Mesendoderm (in vitro differentiated cells): ENCODE data around the gene KAT6B.

Experiments
- DNase-seq: peaks from one replicate; pipeline ENCODE4 v3.0.0; 2013
- H2AK5ac ChIP-seq: 2 replicates; pipeline ENCODE4 v1.6.1; 2013; ENCODE audit warnings: low read length, inconsistent platforms
- H2BK120ac ChIP-seq: 2 replicates; pipeline ENCODE4 v1.6.1; 2013; ENCODE audit warnings: low read depth, mild to moderate bottlenecking, low read length, moderate library complexity, mixed read lengths
- H2BK15ac ChIP-seq: replicated peaks from 2 replicates; pipeline ENCODE4 v1.6.1; 2013; ENCODE audit warnings: low read depth, mild to moderate bottlenecking, moderate library complexity
- H2BK5ac ChIP-seq: 2 replicates; pipeline ENCODE4 v1.6.1; 2013; ENCODE audit warnings: low read length, inconsistent platforms
- H3K18ac ChIP-seq: 2 replicates; pipeline ENCODE4 v1.6.1; 2013; ENCODE audit warnings: mild to moderate bottlenecking, low read length, mixed read lengths
- H3K23ac ChIP-seq: one replicate; pipeline ENCODE4 v1.6.1; 2013; ENCODE audit warnings: low read length
- H3K27ac ChIP-seq: 2 replicates; pipeline ENCODE4 v1.5.1; 2013; ENCODE audit warnings: low read depth, mild to moderate bottlenecking, inconsistent platforms, low read length, moderate library complexity
- H3K27me3 ChIP-seq: 2 replicates; pipeline ENCODE4 v1.6.1; 2013; ENCODE audit warnings: low read length, control low read depth, mild to moderate bottlenecking, inconsistent platforms; ENCODE audit not compliant: insufficient read depth, poor library complexity
- H3K36me3 ChIP-seq: 2 replicates; pipeline ENCODE4 v1.6.1; 2013; ENCODE audit warnings: low read length, inconsistent platforms; ENCODE audit not compliant: control insufficient read depth, insufficient read depth
- H3K4ac ChIP-seq: one replicate; pipeline ENCODE4 v1.6.1; 2013; ENCODE audit warnings: low read depth, mild to moderate bottlenecking, low read length, moderate library complexity
- H3K4me1 ChIP-seq: 2 replicates; pipeline ENCODE4 v1.6.1; 2013; ENCODE audit warnings: low read depth, low read length, inconsistent platforms; ENCODE audit not compliant: control insufficient read depth
- H3K4me2 ChIP-seq: 2 replicates; pipeline ENCODE4 v1.6.1; 2013; ENCODE audit warnings: low read length
- H3K4me3 ChIP-seq: 2 replicates; pipeline ENCODE4 v1.5.1; 2013; ENCODE audit warnings: mild to moderate bottlenecking, low read length
- H3K56ac ChIP-seq: one replicate; pipeline ENCODE4 v1.6.1; 2013; ENCODE audit warnings: low read length
- H3K79me1 ChIP-seq: 2 replicates; pipeline ENCODE4 v1.6.1; 2013; ENCODE audit warnings: low read length, inconsistent platforms
- H3K79me2 ChIP-seq: 2 replicates; pipeline ENCODE4 v1.6.1; 2013; ENCODE audit warnings: mild to moderate bottlenecking, low read length; ENCODE audit not compliant: control insufficient read depth, insufficient read depth
- H3K9ac ChIP-seq: 2 replicates; pipeline ENCODE4 v1.6.1; 2013; ENCODE audit warnings: low read length, inconsistent platforms
- H4K5ac ChIP-seq: one replicate; pipeline ENCODE4 v1.6.1; 2013; ENCODE audit warnings: low read length
- H4K8ac ChIP-seq: one replicate; pipeline ENCODE4 v1.6.1; 2013; ENCODE audit warnings: low read depth, mild to moderate bottlenecking, control low read depth, low read length, moderate library complexity
- WGBS: extraction: QIAGEN DNeasy Blood & Tissue Kit; methylation state at CpG from one replicate; pipeline ENCODE4 v1.1.7; 2013; ENCODE audit warnings: low lambda C conversion rate, missing lambda C conversion rate; ENCODE audit not compliant: insufficient coverage; ENCODE audit errors: extremely low coverage; 5-methylcytosine and 5-hydroxymethylcytosine counted together

Gene KAT6B

GRCh38 chr10:74910976-74911350, 84.6 kb downstream of the KAT6B start:
- no peak overlapping the region for H3K4me2 ChIP-seq
- H3K27ac ChIP-seq, result no peak overlapping the region
- H3K27me3 ChIP-seq, result no peaks in the 10 kb centered on the region
- no peak overlapping the region for H4K5ac ChIP-seq
- H3K18ac ChIP-seq, result no peak overlapping the region
- WGBS, result no CpG with 5 or more reads among the region's 2 CpGs
- H4K8ac ChIP-seq, result no peak overlapping the region
- H3K4ac ChIP-seq, result no peak overlapping the region
- H2BK120ac ChIP-seq, result no peak overlapping the region
- no peak overlapping the region for H2BK15ac ChIP-seq
- H3K36me3 ChIP-seq, result no peaks in the 10 kb centered on the region
- no peak overlapping the region for H3K9ac ChIP-seq
- H2BK5ac ChIP-seq, result no peak overlapping the region
- H3K56ac ChIP-seq, result no peak overlapping the region
- DNase-seq, result no peak
- H3K4me3 ChIP-seq, result no peak overlapping the region
- no peak overlapping the region for H3K23ac ChIP-seq
- H2AK5ac ChIP-seq, result no peak overlapping the region
- H3K79me2 ChIP-seq, result no peaks in the 10 kb centered on the region
- H3K79me1 ChIP-seq, result peaks cover 4% of the 10 kb centered on the region
- H3K4me1 ChIP-seq, result no peaks in the 10 kb centered on the region

- Histone ChIP-seq H2BK5ac (no peak overlapping the region), H3K9ac (no peak overlapping the region), H3K56ac (no peak overlapping the region), H3K4me3 (no peak overlapping the region), H3K4me2 (no peak overlapping the region), H3K4me1 (no peaks in the 10 kb centered on the region), H3K36me3 (no peaks in the 10 kb centered on the region), H4K5ac (no peak overlapping the region), H3K4ac (no peak overlapping the region), H3K18ac (no peak overlapping the region), H2BK15ac (no peak overlapping the region), H4K8ac (no peak overlapping the region), H2AK5ac (no peak overlapping the region), H3K27me3 (no peaks in the 10 kb centered on the region), H2BK120ac (no peak overlapping the region), H3K79me2 (no peaks in the 10 kb centered on the region), H3K79me1 (peaks cover 4% of the 10 kb centered on the region), H3K27ac (no peak overlapping the region), H3K23ac (no peak overlapping the region)
- DNase-seq, result no peak
These were observed 85.8 kb downstream of the KAT6B start for GRCh38 chr10:74912182-74912581.

GRCh38 chr10:74912682-74913081, 86.3 kb downstream of the KAT6B start:
- WGBS, result no CpG with 5 or more reads among the region's 2 CpGs
- Histone ChIP-seq H3K9ac (no peak overlapping the region), H3K18ac (no peak overlapping the region), H3K27ac (no peak overlapping the region), H3K23ac (no peak overlapping the region), H3K27me3 (no peaks in the 10 kb centered on the region), H4K8ac (no peak overlapping the region), H3K4me1 (no peaks in the 10 kb centered on the region), H3K56ac (no peak overlapping the region), H3K36me3 (no peaks in the 10 kb centered on the region), H3K79me2 (no peaks in the 10 kb centered on the region), H2AK5ac (no peak overlapping the region), H2BK15ac (no peak overlapping the region), H3K4me2 (no peak overlapping the region), H2BK120ac (no peak overlapping the region), H3K4me3 (no peak overlapping the region), H2BK5ac (no peak overlapping the region), H4K5ac (no peak overlapping the region), H3K79me1 (peaks cover 4% of the 10 kb centered on the region), H3K4ac (no peak overlapping the region)
- no peak for DNase-seq

- no CpG with 5 or more reads among the region's 6 CpGs for WGBS
- Histone ChIP-seq H3K9ac (no peak overlapping the region), H3K4me3 (no peak overlapping the region), H3K36me3 (no peaks in the 10 kb centered on the region), H4K8ac (no peak overlapping the region), H2BK5ac (no peak overlapping the region), H3K23ac (no peak overlapping the region), H3K4me1 (no peaks in the 10 kb centered on the region), H2AK5ac (no peak overlapping the region), H3K79me1 (peaks cover 4% of the 10 kb centered on the region), H3K18ac (no peak overlapping the region), H3K27ac (no peak overlapping the region), H3K4me2 (no peak overlapping the region), H2BK120ac (no peak overlapping the region), H3K27me3 (no peaks in the 10 kb centered on the region), H3K4ac (no peak overlapping the region), H2BK15ac (no peak overlapping the region), H3K56ac (no peak overlapping the region), H3K79me2 (no peaks in the 10 kb centered on the region), H4K5ac (no peak overlapping the region)
- DNase-seq, result no peak
These were observed 87.1 kb downstream of the KAT6B start for GRCh38 chr10:74913377-74913979.

DNA sequence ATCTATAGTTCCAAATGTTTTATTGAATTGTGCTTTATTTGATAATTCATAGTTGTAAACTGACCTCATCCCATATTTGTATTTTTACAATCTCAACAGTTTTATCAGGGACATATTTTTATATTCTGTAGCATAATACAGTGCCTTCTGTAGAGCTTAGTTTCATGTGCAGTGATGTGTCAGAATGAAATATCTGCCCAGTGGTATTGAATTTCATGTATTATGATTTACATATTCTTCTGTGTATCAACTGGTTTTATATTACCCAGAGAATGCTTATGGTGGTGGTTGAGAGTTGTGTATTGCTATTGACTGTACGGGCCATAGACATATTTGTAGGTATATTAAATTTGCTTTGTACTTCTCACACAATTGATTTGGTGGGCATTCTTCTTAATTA, 89.9 kb downstream of the KAT6B start:
- H3K4me3 ChIP-seq, result no peak overlapping the region

DNA sequence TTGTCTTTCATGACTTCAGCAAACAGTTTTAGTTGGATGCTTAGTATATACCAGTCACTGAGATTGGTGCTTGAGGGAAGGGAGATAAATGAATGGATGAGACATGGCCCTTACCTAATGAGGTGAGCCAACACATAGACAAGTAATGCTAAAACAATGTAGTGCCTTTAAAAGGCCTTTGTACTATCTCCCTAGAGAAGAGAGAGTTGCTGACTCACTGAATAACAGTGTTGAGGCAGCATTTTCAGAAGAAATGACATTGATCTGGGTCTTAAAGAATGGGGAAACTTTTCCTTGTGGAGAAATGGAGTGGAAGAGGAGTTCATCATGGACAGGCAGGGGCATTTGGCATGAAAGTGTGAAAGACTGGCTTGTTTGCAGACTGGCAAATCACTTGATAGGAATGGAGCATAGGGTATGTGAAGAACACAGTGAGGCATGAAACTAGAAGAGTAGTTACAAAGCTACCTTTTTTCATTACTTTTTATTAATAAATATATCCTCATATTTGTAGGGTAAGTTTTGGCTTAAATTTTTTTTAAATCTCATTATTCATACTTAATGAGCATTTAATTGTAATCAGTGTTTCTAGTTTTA, 91.2 kb downstream of the KAT6B start:
- no peak overlapping the region for H3K27ac ChIP-seq

More for the DNA sequence above, 89.9 kb downstream of the KAT6B start:
- WGBS, result no CpG with 5 or more reads among the region's 1 CpG
- Histone ChIP-seq H2BK120ac (no peak overlapping the region), H3K9ac (no peak overlapping the region), H2BK15ac (no peak overlapping the region), H3K4ac (no peak overlapping the region), H3K27me3 (no peaks in the 10 kb centered on the region), H3K4me2 (no peak overlapping the region), H3K79me1 (peaks cover 7% of the 10 kb centered on the region), H2BK5ac (no peak overlapping the region), H2AK5ac (no peak overlapping the region), H3K18ac (no peak overlapping the region), H3K27ac (no peak overlapping the region), H3K36me3 (no peaks in the 10 kb centered on the region), H3K79me2 (peaks cover 3% of the 10 kb centered on the region), H3K4me1 (peaks cover under 1% of the 10 kb centered on the region), H3K23ac (no peak overlapping the region), H3K56ac (no peak overlapping the region), H4K8ac (no peak overlapping the region), H4K5ac (no peak overlapping the region)
- no peak for DNase-seq

More for the DNA sequence above, 91.2 kb downstream of the KAT6B start:
- Histone ChIP-seq H3K36me3 (no peaks in the 10 kb centered on the region), H2AK5ac (no peak overlapping the region), H3K23ac (no peak overlapping the region), H2BK5ac (no peak overlapping the region), H3K56ac (no peak overlapping the region), H2BK15ac (no peak overlapping the region), H3K27me3 (no peaks in the 10 kb centered on the region), H2BK120ac (no peak overlapping the region), H3K18ac (no peak overlapping the region), H3K4me3 (no peak overlapping the region), H4K5ac (no peak overlapping the region), H3K4me2 (no peak overlapping the region), H3K79me2 (peaks cover 3% of the 10 kb centered on the region), H3K79me1 (peaks cover 7% of the 10 kb centered on the region), H3K4ac (no peak overlapping the region), H3K9ac (no peak overlapping the region), H4K8ac (no peak overlapping the region), H3K4me1 (peaks cover 3% of the 10 kb centered on the region)
- peak; percentile 91 for DNase-seq
